Measurements from ENCODE around the gene GOLGA1. TPM values are rescaled to one million over a fixed set of nuclear protein-coding genes. Genes with fewer than 3 reads are reported as not detected.
A peak's percentile ranks its signal among the peaks of the same experiment; 100 is the strongest.

The GOLGA1 gene
- total RNA-seq, 1 donor: 9.9 TPM

GRCh38 chr9:124871156-124871561 lies 69.7 kb downstream of the GOLGA1 start:
- peak overlapping the region; percentile 94 for H3K4me3 ChIP-seq (ENCODE audit: low read depth, low read length)

GRCh38 chr9:124870723-124871122 lies 70.2 kb downstream of the GOLGA1 start:
- peak overlapping the region; percentile 94 for H3K4me3 ChIP-seq (ENCODE audit: low read depth, low read length)
- no peak for TF ChIP-seq CTCF (IDR thresholded peaks at IDR 0.05; ENCODE audit: insufficient read depth, low read depth, low read length)
- DNase-seq (ENCODE audit: low read depth): no peak

More at GRCh38 chr9:124871156-124871561, 69.7 kb downstream of the GOLGA1 start:
- no peak for DNase-seq (ENCODE audit: low read depth)
- no peak for TF ChIP-seq CTCF (IDR thresholded peaks at IDR 0.05; ENCODE audit: insufficient read depth, low read depth, low read length)

GRCh38 chr9:124869986-124870560 lies 70.8 kb downstream of the GOLGA1 start:
- H3K4me3 ChIP-seq (ENCODE audit: low read depth, low read length): peak overlapping the region; percentile 94
- peak; percentile 51 for DNase-seq (ENCODE audit: low read depth)
- no peak for TF ChIP-seq CTCF (IDR thresholded peaks at IDR 0.05; ENCODE audit: insufficient read depth, low read depth, low read length)

GRCh38 chr9:124869466-124869985 lies 71.4 kb downstream of the GOLGA1 start:
- H3K4me3 ChIP-seq (ENCODE audit: low read depth, low read length): peak overlapping the region; percentile 94
- no peak for TF ChIP-seq CTCF (IDR thresholded peaks at IDR 0.05; ENCODE audit: insufficient read depth, low read depth, low read length)
- peak; percentile 33 for DNase-seq (ENCODE audit: low read depth)

- peak overlapping the region; percentile 94 for H3K4me3 ChIP-seq (ENCODE audit: low read depth, low read length)
- DNase-seq (ENCODE audit: low read depth): peak; percentile 77
- no peak for TF ChIP-seq CTCF (IDR thresholded peaks at IDR 0.05; ENCODE audit: insufficient read depth, low read depth, low read length)
Observed at GRCh38 chr9:124868511-124869465, 72.1 kb downstream of the GOLGA1 start.

- no peak for DNase-seq (ENCODE audit: low read depth)
- no peak for TF ChIP-seq CTCF (IDR thresholded peaks at IDR 0.05; ENCODE audit: insufficient read depth, low read depth, low read length)
- H3K4me3 ChIP-seq (ENCODE audit: low read depth, low read length): no peak overlapping the region
Observed at GRCh38 chr9:124863371-124863871, 77.5 kb downstream of the GOLGA1 start.
